Breast epithelium (tissue), 4 donors: Measurements from ENCODE around the gene ZMYND10. TPM values are rescaled to one million over a fixed set of nuclear protein-coding genes. Genes with fewer than 3 reads are reported as not detected.

ENCODE experiments used
- DNase-seq, 2 donors: peaks; one replicate each; pipeline ENCODE4 v3.0.0-alpha.2; 2019; ENCODE audit warnings: low spot score in 2 of 2
- H3K27ac ChIP-seq, 2 donors: fragments of 200-600 bp; sonication (generic) in 1 of 2; one replicate each; pipeline ENCODE4 v1.5.1; 2016 to 2019; ENCODE audit warnings: mild to moderate bottlenecking in 1 of 2
- H3K27me3 ChIP-seq, 2 donors: fragments of 200-600 bp; sonication (generic) in 1 of 2; one replicate each; pipeline versions ENCODE4 v1.5.1 to v1.6.0; 2017 to 2019; ENCODE audit warnings: control low read depth in 1 of 2, mild to moderate bottlenecking in 1 of 2
- H3K36me3 ChIP-seq: fragments of 200-600 bp; one replicate; pipeline ENCODE4 v1.5.1; 2019
- H3K4me1 ChIP-seq, 2 donors: fragments of 200-600 bp; sonication (generic); one replicate each; pipeline ENCODE4 v1.5.1; 2016 to 2019; ENCODE audit warnings: control low read depth in 1 of 2
- H3K4me3 ChIP-seq, 3 donors: fragments of 200-600 bp; sonication (generic); 1 replicate in 2 of 3; 2 replicates in 1 of 3; pipeline ENCODE4 v1.5.1; 2016 to 2019; ENCODE audit warnings: mild to moderate bottlenecking in 3 of 3, moderate library complexity in 2 of 3
- H3K9me3 ChIP-seq, 2 donors: fragments of 200-600 bp; sonication (generic) in 1 of 2; one replicate each; pipeline ENCODE4 v1.5.1; 2016 to 2019; ENCODE audit warnings: control low read depth in 1 of 2
- CTCF ChIP-seq, 3 donors: fragments of 450-650 bp; IDR thresholded peaks; one replicate each; pipeline ENCODE4 v1.5.1; 2016 to 2017; ENCODE audit warnings: antibody characterized with exemption in 3 of 3, mild to moderate bottlenecking in 3 of 3, moderate library complexity in 3 of 3
- POLR2A ChIP-seq: fragments of 450-650 bp; IDR thresholded peaks from one replicate; pipeline ENCODE4 v1.6.1; 2016; ENCODE audit warnings: antibody characterized with exemption, mild to moderate bottlenecking, moderate library complexity
- POLR2AphosphoS5 ChIP-seq, 3 donors: sonication (generic); formaldehyde crosslinking; IDR thresholded peaks; one replicate each; pipeline ENCODE4 v1.6.1; 2017; ENCODE audit warnings: antibody characterized with exemption in 3 of 3
- intact Hi-C: fragments of 100-400 bp; cut with DNase I; formaldehyde crosslinking; loops from one replicate; pipeline ENCODE4 v1.15.1; 2023; ENCODE audit warnings: low total_unique reads
- total RNA-seq, 3 donors: library from RNA; depleted of rRNA; stranded (reverse); fragments of >200 nt; gene quantifications; one replicate each; pipeline ENCODE4 v1.1.0, GENCODE V29; 2016

Gene ZMYND10
- total RNA-seq, 3 donors from 2014 or later, result 0.32 to 2.6 (median 1.9) TPM

- Histone ChIP-seq H3K27ac (peak overlapping the region; percentile 94 to 95), H3K4me3 (peak overlapping the region; percentile 78 to 82 (median 79)), H3K4me1 (peaks cover 17 to 21% of the 10 kb centered on the region in 2 donors), H3K27me3 (no peaks in the 10 kb centered on the region), H3K9me3 (no peaks in the 10 kb centered on the region), H3K36me3 (peaks cover 7% of the 10 kb centered on the region)
- no peak for DNase-seq
- intact Hi-C loops, result no loop called here
- no peak for TF ChIP-seq CTCF (IDR thresholded peaks at IDR 0.05)
- no peak for TF ChIP-seq POLR2AphosphoS5 (IDR thresholded peaks at IDR 0.05)
- no peak for TF ChIP-seq POLR2A
Measured at GRCh38 chr3:50351323-50351697, 5.8 kb upstream of the ZMYND10 start.

- DNase-seq, result peak; percentile 94 to 97
- TF ChIP-seq POLR2A (peak; percentile 54), POLR2AphosphoS5 (IDR thresholded peaks at IDR 0.05) (peak; percentile 89 to 95 (median 95)), CTCF (IDR thresholded peaks at IDR 0.05) (no peak)
- Histone ChIP-seq H3K9me3 (no peaks in the 10 kb centered on the region), H3K27me3 (no peaks in the 10 kb centered on the region), H3K27ac (peak within 1 kb of the TSS; percentile 94 to 95), H3K36me3 (peaks cover 7% of the 10 kb centered on the region), H3K4me1 (peaks cover 13 to 15% of the 10 kb centered on the region in 2 donors), H3K4me3 (peak within 1 kb of the TSS; percentile 78 to 82 (median 79))
- intact Hi-C loops, result no loop called here
Measured at GRCh38 chr3:50350527-50351322, 5.2 kb upstream of the ZMYND10 start, which contains the start of the genes CYB561D2 and NPRL2. Gene CYB561D2, plus strand, starts transcription at chr3:50350862. Its CDS starts 572 bp downstream, at chr3:50351434. Gene NPRL2, minus strand, starts transcription at chr3:50350775. Its CDS starts 123 bp downstream, at chr3:50350652.

- Histone ChIP-seq H3K27ac (peak overlapping the region; percentile 94 to 95), H3K36me3 (peaks cover 7% of the 10 kb centered on the region), H3K9me3 (no peaks in the 10 kb centered on the region), H3K4me3 (peak overlapping the region; percentile 78 to 82 (median 79)), H3K27me3 (no peaks in the 10 kb centered on the region), H3K4me1 (peaks cover 11 to 13% of the 10 kb centered on the region in 2 donors)
- no peak for TF ChIP-seq POLR2AphosphoS5 (IDR thresholded peaks at IDR 0.05)
- no peak for TF ChIP-seq POLR2A
- no peak for TF ChIP-seq CTCF (IDR thresholded peaks at IDR 0.05)
- intact Hi-C loops, result no loop called here
- no peak for DNase-seq
Measured at GRCh38 chr3:50350213-50350526, 4.6 kb upstream of the ZMYND10 start.

GRCh38 chr3:50347187-50347813 lies 1.8 kb upstream of the ZMYND10 start:
- Histone ChIP-seq H3K9me3 (no peaks in the 10 kb centered on the region), H3K36me3 (no peaks in the 10 kb centered on the region), H3K4me1 (peaks cover 11 to 13% of the 10 kb centered on the region in 2 donors), H3K27ac (peak overlapping the region in 1 of 2 donors; percentile 32), H3K27me3 (no peaks in the 10 kb centered on the region), H3K4me3 (no peak overlapping the region)
- intact Hi-C loops, result no loop called here
- TF ChIP-seq POLR2AphosphoS5 (IDR thresholded peaks at IDR 0.05) (no peak), POLR2A (no peak), CTCF (IDR thresholded peaks at IDR 0.05) (peak in 2 of 3 donors; percentile 31 to 61)
- peak in 1 of 2 donors; percentile 58 for DNase-seq

- no peak for DNase-seq
- H3K4me1 ChIP-seq, result peaks cover 11 to 17% of the 10 kb centered on the region in 2 donors
- intact Hi-C loops, result no loop called here
Measured at GRCh38 chr3:50345008-50345407, 524 bp downstream of the ZMYND10 start.

More at GRCh38 chr3:50345008-50345407, 524 bp downstream of the ZMYND10 start:
- peak overlapping the region in 2 of 3 donors; percentile 51 to 67 for H3K4me3 ChIP-seq
- H3K36me3 ChIP-seq, result no peaks in the 10 kb centered on the region
- no peaks in the 10 kb centered on the region for H3K9me3 ChIP-seq
- H3K27me3 ChIP-seq, result no peaks in the 10 kb centered on the region
- H3K27ac ChIP-seq, result no peak overlapping the region
- TF ChIP-seq POLR2AphosphoS5 (IDR thresholded peaks at IDR 0.05) (no peak), CTCF (IDR thresholded peaks at IDR 0.05) (no peak), POLR2A (no peak)
